Mesendoderm (in vitro differentiated cells): Measurements from ENCODE around the gene MYO10.
"Not testable (repeated sequence)": the region's sequence is repeated elsewhere in the genome, so short reads cannot be mapped to it uniquely, and the experiment has no call there.

ENCODE experiments used
- DNase-seq: peaks from one replicate; pipeline ENCODE4 v3.0.0; 2013
- H2AK5ac ChIP-seq: 2 replicates; pipeline ENCODE4 v1.6.1; 2013; ENCODE audit warnings: low read length, inconsistent platforms
- H2BK120ac ChIP-seq: 2 replicates; pipeline ENCODE4 v1.6.1; 2013; ENCODE audit warnings: low read depth, mild to moderate bottlenecking, low read length, moderate library complexity, mixed read lengths
- H2BK15ac ChIP-seq: replicated peaks from 2 replicates; pipeline ENCODE4 v1.6.1; 2013; ENCODE audit warnings: low read depth, mild to moderate bottlenecking, moderate library complexity
- H2BK5ac ChIP-seq: 2 replicates; pipeline ENCODE4 v1.6.1; 2013; ENCODE audit warnings: low read length, inconsistent platforms
- H3K18ac ChIP-seq: 2 replicates; pipeline ENCODE4 v1.6.1; 2013; ENCODE audit warnings: mild to moderate bottlenecking, low read length, mixed read lengths
- H3K23ac ChIP-seq: one replicate; pipeline ENCODE4 v1.6.1; 2013; ENCODE audit warnings: low read length
- H3K27ac ChIP-seq: 2 replicates; pipeline ENCODE4 v1.5.1; 2013; ENCODE audit warnings: low read depth, mild to moderate bottlenecking, inconsistent platforms, low read length, moderate library complexity
- H3K27me3 ChIP-seq: 2 replicates; pipeline ENCODE4 v1.6.1; 2013; ENCODE audit warnings: low read length, control low read depth, mild to moderate bottlenecking, inconsistent platforms; ENCODE audit not compliant: insufficient read depth, poor library complexity
- H3K36me3 ChIP-seq: 2 replicates; pipeline ENCODE4 v1.6.1; 2013; ENCODE audit warnings: low read length, inconsistent platforms; ENCODE audit not compliant: control insufficient read depth, insufficient read depth
- H3K4ac ChIP-seq: one replicate; pipeline ENCODE4 v1.6.1; 2013; ENCODE audit warnings: low read depth, mild to moderate bottlenecking, low read length, moderate library complexity
- H3K4me1 ChIP-seq: 2 replicates; pipeline ENCODE4 v1.6.1; 2013; ENCODE audit warnings: low read depth, low read length, inconsistent platforms; ENCODE audit not compliant: control insufficient read depth
- H3K4me2 ChIP-seq: 2 replicates; pipeline ENCODE4 v1.6.1; 2013; ENCODE audit warnings: low read length
- H3K4me3 ChIP-seq: 2 replicates; pipeline ENCODE4 v1.5.1; 2013; ENCODE audit warnings: mild to moderate bottlenecking, low read length
- H3K56ac ChIP-seq: one replicate; pipeline ENCODE4 v1.6.1; 2013; ENCODE audit warnings: low read length
- H3K79me1 ChIP-seq: 2 replicates; pipeline ENCODE4 v1.6.1; 2013; ENCODE audit warnings: low read length, inconsistent platforms
- H3K79me2 ChIP-seq: 2 replicates; pipeline ENCODE4 v1.6.1; 2013; ENCODE audit warnings: mild to moderate bottlenecking, low read length; ENCODE audit not compliant: control insufficient read depth, insufficient read depth
- H3K9ac ChIP-seq: 2 replicates; pipeline ENCODE4 v1.6.1; 2013; ENCODE audit warnings: low read length, inconsistent platforms
- H4K5ac ChIP-seq: one replicate; pipeline ENCODE4 v1.6.1; 2013; ENCODE audit warnings: low read length
- H4K8ac ChIP-seq: one replicate; pipeline ENCODE4 v1.6.1; 2013; ENCODE audit warnings: low read depth, mild to moderate bottlenecking, control low read depth, low read length, moderate library complexity
- WGBS: extraction: QIAGEN DNeasy Blood & Tissue Kit; methylation state at CpG from one replicate; pipeline ENCODE4 v1.1.7; 2013; ENCODE audit warnings: low lambda C conversion rate, missing lambda C conversion rate; ENCODE audit not compliant: insufficient coverage; ENCODE audit errors: extremely low coverage; 5-methylcytosine and 5-hydroxymethylcytosine counted together

The MYO10 gene

GRCh38 chr5:16660982-16661381 lies 275.1 kb downstream of the MYO10 start:
- Histone ChIP-seq H3K4me2 (no peak overlapping the region), H3K56ac (no peak overlapping the region), H2BK15ac (no peak overlapping the region), H3K4me1 (peaks cover 4% of the 10 kb centered on the region), H4K8ac (no peak overlapping the region), H3K27me3 (no peaks in the 10 kb centered on the region), H3K18ac (no peak overlapping the region), H3K4me3 (no peak overlapping the region), H3K36me3 (no peaks in the 10 kb centered on the region), H3K27ac (no peak overlapping the region), H3K9ac (no peak overlapping the region), H3K79me1 (no peaks in the 10 kb centered on the region), H2AK5ac (no peak overlapping the region), H3K23ac (no peak overlapping the region), H3K79me2 (no peaks in the 10 kb centered on the region), H2BK5ac (no peak overlapping the region), H2BK120ac (no peak overlapping the region), H4K5ac (no peak overlapping the region), H3K4ac (no peak overlapping the region)
- no peak for DNase-seq
- no CpG with 5 or more reads among the region's 5 CpGs for WGBS

- no peak overlapping the region for H3K9ac ChIP-seq
- H3K27me3 ChIP-seq: no peaks in the 10 kb centered on the region
- WGBS: no CpG with 5 or more reads among the region's 1 CpG
- H3K56ac ChIP-seq: no peak overlapping the region
- no peak overlapping the region for H3K23ac ChIP-seq
- H3K4me1 ChIP-seq: peaks cover 4% of the 10 kb centered on the region
- H3K4me3 ChIP-seq: no peak overlapping the region
- H3K18ac ChIP-seq: no peak overlapping the region
- no peak overlapping the region for H2BK15ac ChIP-seq
- no peaks in the 10 kb centered on the region for H3K79me1 ChIP-seq
- no peak overlapping the region for H2AK5ac ChIP-seq
- no peaks in the 10 kb centered on the region for H3K36me3 ChIP-seq
- peak; percentile 69 for DNase-seq
- H2BK120ac ChIP-seq: no peak overlapping the region
- no peaks in the 10 kb centered on the region for H3K79me2 ChIP-seq
- H4K5ac ChIP-seq: no peak overlapping the region
- no peak overlapping the region for H3K4me2 ChIP-seq
- no peak overlapping the region for H2BK5ac ChIP-seq
- no peak overlapping the region for H3K4ac ChIP-seq
- H3K27ac ChIP-seq: no peak overlapping the region
- no peak overlapping the region for H4K8ac ChIP-seq
Observed at GRCh38 chr5:16659536-16659935, 276.6 kb downstream of the MYO10 start.

- Histone ChIP-seq H3K23ac (no peak overlapping the region), H3K4me3 (no peak overlapping the region), H2BK5ac (no peak overlapping the region), H3K79me2 (no peaks in the 10 kb centered on the region), H3K56ac (no peak overlapping the region), H3K79me1 (no peaks in the 10 kb centered on the region), H3K36me3 (no peaks in the 10 kb centered on the region), H3K4me1 (peaks cover 4% of the 10 kb centered on the region), H3K4me2 (no peak overlapping the region), H3K27me3 (no peaks in the 10 kb centered on the region), H2AK5ac (no peak overlapping the region), H3K18ac (no peak overlapping the region), H2BK15ac (no peak overlapping the region), H2BK120ac (no peak overlapping the region), H4K8ac (no peak overlapping the region), H4K5ac (no peak overlapping the region), H3K9ac (no peak overlapping the region), H3K27ac (no peak overlapping the region), H3K4ac (no peak overlapping the region)
- no peak for DNase-seq
- no CpG with 5 or more reads among the region's 2 CpGs for WGBS
Observed at GRCh38 chr5:16656561-16657191, 279.4 kb downstream of the MYO10 start.

GRCh38 chr5:16654647-16655334 lies 281.3 kb downstream of the MYO10 start:
- Histone ChIP-seq H3K4me3 (no peak overlapping the region), H2BK15ac (no peak overlapping the region), H3K18ac (no peak overlapping the region), H2BK5ac (no peak overlapping the region), H2AK5ac (no peak overlapping the region), H3K23ac (no peak overlapping the region), H4K8ac (no peak overlapping the region), H3K79me2 (no peaks in the 10 kb centered on the region), H3K9ac (no peak overlapping the region), H3K79me1 (no peaks in the 10 kb centered on the region), H3K27ac (no peak overlapping the region), H2BK120ac (no peak overlapping the region), H3K27me3 (no peaks in the 10 kb centered on the region), H3K56ac (no peak overlapping the region), H4K5ac (no peak overlapping the region), H3K4me1 (no peaks in the 10 kb centered on the region), H3K36me3 (no peaks in the 10 kb centered on the region), H3K4ac (no peak overlapping the region), H3K4me2 (no peak overlapping the region)
- no peak for DNase-seq
- no CpG with 5 or more reads among the region's 6 CpGs for WGBS

- not testable (repeated sequence) for H3K4ac ChIP-seq, H2BK5ac ChIP-seq, H3K4me3 ChIP-seq, H2BK15ac ChIP-seq, H3K23ac ChIP-seq, H3K36me3 ChIP-seq, H2BK120ac ChIP-seq, H3K56ac ChIP-seq, H3K79me1 ChIP-seq, H3K18ac ChIP-seq, DNase-seq, H4K5ac ChIP-seq, H3K4me2 ChIP-seq, H3K27ac ChIP-seq, H2AK5ac ChIP-seq, H3K4me1 ChIP-seq, H3K9ac ChIP-seq, H3K79me2 ChIP-seq, H4K8ac ChIP-seq, H3K27me3 ChIP-seq
- WGBS: no CpG with 5 or more reads among the region's 8 CpGs
Observed at GRCh38 chr5:16648739-16649138, 287.3 kb downstream of the MYO10 start.
